Bronchial epithelial cell (primary cell): ENCODE results near the gene RIGI. TPM values are rescaled to one million over a fixed set of nuclear protein-coding genes. Genes with fewer than 3 reads are reported as not detected.
"Not testable (repeated sequence)": the region's sequence is repeated elsewhere in the genome, so short reads cannot be mapped to it uniquely, and the experiment has no call there.

Source experiments
- DNase-seq: peaks from one replicate; pipeline ENCODE4 v3.0.0-alpha.2; 2010; ENCODE audit warnings: low read depth
- FAIRE-seq: peaks from 2 replicates; lab custom pipeline; 2011; peaks lifted over from hg19 to GRCh38; lab: Jason Lieb, UNC
- H3K27me3 ChIP-seq: 2 replicates; pipeline ENCODE4 v1.5.1; 2011; ENCODE audit warnings: low read length; ENCODE audit not compliant: control insufficient read depth, insufficient read depth
- H3K36me3 ChIP-seq: 2 replicates; pipeline ENCODE4 v1.5.1; 2011; ENCODE audit warnings: low read length; ENCODE audit not compliant: control insufficient read depth, insufficient read depth
- H3K4me3 ChIP-seq: 2 replicates; pipeline ENCODE4 v1.5.1; 2011; ENCODE audit warnings: mild to moderate bottlenecking, low read depth, low read length, control low read depth
- CTCF ChIP-seq: IDR thresholded peaks from 2 replicates; pipeline ENCODE4 v1.5.1; 2011; ENCODE audit warnings: mild to moderate bottlenecking, moderate library complexity, low read length, control low read depth, inconsistent platforms; ENCODE audit not compliant: insufficient read depth, severe bottlenecking
- total RNA-seq: library from RNA; depleted of rRNA; stranded (reverse); fragments of >200 nt; gene quantifications from 2 replicates; pipeline ENCODE4 v1.2.1, GENCODE V29; 2014

RIGI gene
- total RNA-seq, 1 donor from 2014 or later: 2.9 TPM

GRCh38 chr9:32524892-32525708 is 896 bp downstream of the RIGI start:
- H3K27me3 ChIP-seq: no peaks in the 10 kb centered on the region
- peak; percentile 73 for DNase-seq
- H3K36me3 ChIP-seq: no peaks in the 10 kb centered on the region
- peak overlapping the region; percentile 64 for H3K4me3 ChIP-seq
- TF ChIP-seq CTCF: no peak
- FAIRE-seq: no peak

GRCh38 chr9:32524558-32524891 is 1.5 kb downstream of the RIGI start:
- FAIRE-seq, H3K36me3 ChIP-seq, DNase-seq, H3K4me3 ChIP-seq, H3K27me3 ChIP-seq: not testable (repeated sequence)

- H3K4me3 ChIP-seq: no peak overlapping the region
- no peak for FAIRE-seq
- H3K36me3 ChIP-seq: no peaks in the 10 kb centered on the region
- no peaks in the 10 kb centered on the region for H3K27me3 ChIP-seq
- DNase-seq: no peak
- no peak for TF ChIP-seq CTCF
These were observed 2.1 kb downstream of the RIGI start for GRCh38 chr9:32523910-32524309.

GRCh38 chr9:32518276-32518675 is 7.7 kb downstream of the RIGI start:
- no peak for TF ChIP-seq CTCF
- no peak overlapping the region for H3K4me3 ChIP-seq
- DNase-seq (no peak), FAIRE-seq (no peak)
- no peaks in the 10 kb centered on the region for H3K36me3 ChIP-seq
- no peaks in the 10 kb centered on the region for H3K27me3 ChIP-seq

- TF ChIP-seq CTCF: no peak
- DNase-seq (no peak), FAIRE-seq (no peak)
- Histone ChIP-seq H3K36me3 (no peaks in the 10 kb centered on the region), H3K27me3 (no peaks in the 10 kb centered on the region), H3K4me3 (no peak overlapping the region)
These were observed 9.8 kb downstream of the RIGI start for GRCh38 chr9:32516241-32516640.

GRCh38 chr9:32508728-32509127 is 17.3 kb downstream of the RIGI start:
- DNase-seq: no peak
- no peak for TF ChIP-seq CTCF
- no peak overlapping the region for H3K4me3 ChIP-seq

More at GRCh38 chr9:32508728-32509127, 17.3 kb downstream of the RIGI start:
- no peak for FAIRE-seq
- H3K36me3 ChIP-seq: no peaks in the 10 kb centered on the region
- no peaks in the 10 kb centered on the region for H3K27me3 ChIP-seq
